NCI-H69 (cell line): ENCODE data around the gene FMNL3.

ENCODE experiments used
- DNase-seq: peaks from one replicate; lab custom pipeline; 2025; lab: John Stamatoyannopoulos, UW

The FMNL3 gene

GRCh38 chr12:49652921-49653520 lies 54.2 kb downstream of the FMNL3 start:
- DNase-seq, result no peak

DNA sequence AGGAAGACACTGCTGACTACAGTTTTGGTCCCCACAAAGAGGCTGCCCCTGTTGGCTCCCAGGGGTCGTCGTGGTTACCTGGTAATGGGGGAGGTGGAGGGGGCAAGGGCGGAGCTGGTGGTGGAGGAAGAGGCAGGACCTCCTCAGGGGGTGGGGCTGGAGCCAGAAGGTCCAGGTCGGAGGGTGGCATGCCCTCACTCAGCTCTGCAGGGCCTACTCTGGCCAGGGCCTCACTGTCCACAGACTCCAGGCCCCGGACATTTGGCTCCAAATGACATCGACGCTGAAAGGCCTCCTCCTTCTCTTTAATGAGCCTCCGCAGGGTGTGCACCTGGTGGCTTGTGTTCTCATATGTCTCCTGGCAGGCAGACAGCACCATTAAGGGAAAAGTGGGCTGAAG lies 55.4 kb downstream of the FMNL3 start:
- DNase-seq, result peak; percentile 42

DNA sequence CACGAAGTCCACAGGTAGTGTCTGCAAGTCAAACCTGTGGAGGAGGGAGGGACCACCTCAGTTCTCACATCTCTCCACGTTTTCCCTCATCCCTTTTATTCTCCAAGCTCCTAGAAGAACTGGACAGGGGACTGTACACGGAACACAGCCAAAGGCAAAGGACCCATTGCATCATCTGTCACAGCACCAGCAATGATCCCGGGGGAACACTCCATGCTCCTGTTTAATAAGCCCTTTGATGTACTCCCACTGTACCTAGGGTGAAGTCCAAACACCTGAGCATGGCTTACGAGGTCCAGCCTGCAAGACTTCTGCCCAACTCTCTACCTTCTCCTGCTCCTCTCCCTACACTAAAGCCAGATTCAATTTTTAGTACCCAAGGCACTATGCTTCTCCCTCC lies 57.3 kb downstream of the FMNL3 start:
- DNase-seq, result no peak

GRCh38 chr12:49649445-49649844 lies 57.8 kb downstream of the FMNL3 start:
- DNase-seq, result no peak

DNA sequence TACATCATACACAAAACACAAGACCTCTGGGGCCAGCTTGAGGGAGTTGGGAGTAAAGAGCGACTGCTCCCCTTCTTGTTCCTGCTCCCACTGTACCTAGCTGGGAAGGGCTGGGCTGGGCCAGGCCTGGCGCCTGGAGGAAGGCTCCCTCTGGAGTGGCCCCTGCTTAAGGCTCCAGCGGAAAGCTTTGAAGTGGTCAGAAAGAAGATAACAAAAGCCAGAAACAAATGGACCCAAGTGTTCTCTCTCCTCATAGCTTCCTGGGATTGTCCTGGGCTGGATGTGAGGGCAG lies 58.5 kb downstream of the FMNL3 start:
- no peak for DNase-seq

DNA sequence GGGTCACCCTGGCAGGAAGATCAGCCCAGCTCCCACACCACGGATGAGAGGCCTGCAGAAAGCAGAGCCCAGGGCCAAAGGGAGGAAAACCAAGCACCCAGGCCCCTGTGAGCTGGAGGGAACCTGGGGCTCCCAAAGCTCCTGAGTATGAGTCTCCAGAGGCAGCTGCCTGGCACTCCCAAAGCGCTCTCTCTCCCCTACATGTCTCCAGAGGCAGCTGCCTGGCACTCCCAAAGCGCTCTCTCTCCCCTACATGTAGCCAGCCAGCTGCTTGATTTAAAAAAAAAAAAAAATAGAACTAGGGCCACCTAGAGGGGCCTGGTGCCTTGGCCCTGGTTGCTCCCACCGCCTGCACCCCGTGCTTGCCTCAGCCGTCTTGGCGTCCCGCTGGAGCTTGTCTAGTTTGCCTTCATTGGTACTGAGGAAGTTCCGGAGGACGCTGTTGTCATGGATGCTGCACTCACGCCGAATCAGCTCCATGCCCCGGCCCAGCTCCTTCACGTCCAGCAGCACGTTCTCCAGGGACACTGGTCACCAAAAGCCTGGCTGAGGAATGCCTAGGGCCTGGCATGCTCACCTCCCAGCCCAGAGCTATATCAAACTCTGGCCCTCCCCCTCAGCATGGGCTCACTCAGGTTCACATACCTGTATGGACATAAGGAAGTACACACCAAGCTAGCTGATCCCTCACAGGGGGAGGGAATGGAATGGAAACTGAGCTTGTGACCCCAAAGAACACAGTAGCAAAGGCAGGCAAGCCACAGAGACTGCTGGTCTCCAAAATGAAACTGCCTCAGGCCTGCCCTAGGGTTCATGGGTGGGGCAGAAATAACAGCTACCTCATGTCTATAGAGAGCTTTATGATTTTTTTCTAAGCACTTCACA lies 59.1 kb downstream of the FMNL3 start:
- DNase-seq, result no peak

- DNase-seq, result no peak
Observed at GRCh38 chr12:49646871-49647654, 60.1 kb downstream of the FMNL3 start.

- DNase-seq, result no peak
Observed at GRCh38 chr12:49646331-49646830, 60.8 kb downstream of the FMNL3 start.

GRCh38 chr12:49645146-49646039 lies 61.8 kb downstream of the FMNL3 start:
- no peak for DNase-seq

GRCh38 chr12:49644620-49644994 lies 62.6 kb downstream of the FMNL3 start:
- DNase-seq, result peak; percentile 79

- no peak for DNase-seq
Observed at GRCh38 chr12:49643961-49644619, 63.1 kb downstream of the FMNL3 start.

GRCh38 chr12:49643135-49643534 lies 64.1 kb downstream of the FMNL3 start:
- no peak for DNase-seq

- DNase-seq, result no peak
Observed at GRCh38 chr12:49642370-49642802, 64.8 kb downstream of the FMNL3 start.

- DNase-seq, result no peak
Observed at GRCh38 chr12:49641748-49642369, 65.3 kb downstream of the FMNL3 start.

DNA sequence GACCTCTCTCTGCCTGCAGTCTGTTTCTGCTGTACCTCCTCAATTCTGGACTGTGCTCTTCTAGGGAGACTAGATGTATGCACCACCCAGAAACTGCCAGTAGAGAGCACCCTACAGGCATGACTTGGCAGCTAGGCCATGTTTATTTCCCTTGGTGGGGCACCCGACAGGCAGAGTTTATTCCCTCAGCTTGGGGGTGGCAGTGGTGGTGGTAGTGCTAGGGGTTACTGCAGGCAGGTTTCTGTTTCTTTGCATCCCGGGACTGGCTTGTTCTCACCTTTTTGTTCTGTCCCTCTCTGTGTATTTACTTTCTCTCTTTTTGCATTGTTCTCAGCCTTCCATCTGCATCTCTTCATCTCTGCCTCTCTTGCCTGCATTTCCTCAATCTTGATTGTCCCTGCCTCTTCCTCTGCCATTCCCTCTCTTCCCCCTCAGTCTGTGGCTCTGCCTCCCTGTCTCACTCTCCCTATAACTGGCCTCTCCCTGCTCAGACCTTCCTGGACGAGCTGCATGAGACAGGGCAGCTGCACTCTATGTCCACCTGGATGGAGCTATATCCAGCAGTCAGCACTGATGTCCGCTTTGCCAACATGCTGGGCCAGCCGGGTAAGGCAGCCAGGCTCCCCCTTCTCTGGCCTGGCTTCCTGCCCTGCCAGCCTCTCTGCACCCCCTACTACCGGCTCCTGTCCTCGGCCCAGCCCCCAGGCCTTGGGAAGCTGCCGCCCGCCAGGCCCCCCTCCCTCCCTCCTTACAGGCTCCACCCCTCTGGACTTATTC lies 70.0 kb downstream of the FMNL3 start:
- peak; percentile 82 for DNase-seq

GRCh38 chr12:49636574-49636973 lies 70.6 kb downstream of the FMNL3 start:
- DNase-seq, result no peak

DNA sequence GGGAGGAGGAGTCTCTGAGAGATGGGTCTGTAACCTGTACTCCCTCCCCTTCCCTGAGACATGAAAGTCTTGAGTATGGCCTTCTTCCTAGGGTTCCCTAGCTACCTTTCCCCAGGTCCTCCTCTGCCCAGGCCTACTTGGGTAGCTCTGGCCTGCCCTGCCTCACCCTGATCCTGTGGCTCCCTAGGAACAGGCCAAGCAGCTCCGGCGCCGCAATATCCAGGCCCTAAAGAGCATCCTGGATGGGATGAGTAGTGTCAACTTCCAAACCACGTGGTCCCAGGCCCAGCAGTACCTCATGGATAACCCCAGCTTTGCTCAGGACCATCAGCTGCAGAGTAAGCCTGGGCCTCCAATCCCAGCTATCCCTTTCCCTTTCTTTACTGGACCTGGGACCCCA lies 71.5 kb downstream of the FMNL3 start:
- no peak for DNase-seq

- no peak for DNase-seq
Observed at GRCh38 chr12:49635036-49635435, 72.2 kb downstream of the FMNL3 start.

GRCh38 chr12:49633703-49634345 lies 73.4 kb downstream of the FMNL3 start:
- no peak for DNase-seq
